HepG2 (cell line): ENCODE results near the gene KANK3. TPM values are rescaled to one million over a fixed set of nuclear protein-coding genes. Genes with fewer than 3 reads are reported as not detected.

ENCODE experiments used
- ARNT2 ChIP-seq: sonication (generic); formaldehyde crosslinking; IDR thresholded peaks from 2 replicates; pipeline ENCODE4 v1.8.0; 2022; ENCODE audit warnings: mild to moderate bottlenecking, low read depth, missing genetic modification reagents, moderate library complexity
- CREB1 ChIP-seq, 2 experiments: fragments of 450-650 bp in 1 of 2; IDR thresholded peaks; 2 replicates each; pipeline ENCODE4 v1.6.1; 2016 to 2017; ENCODE audit warnings: control low read depth in 1 of 2, mild to moderate bottlenecking in 1 of 2, missing compliant biosample characterization in 1 of 2, missing genetic modification characterization in 1 of 2
- DNMT1 ChIP-seq: sonication (generic); formaldehyde crosslinking; IDR thresholded peaks from 2 replicates; pipeline ENCODE4 v1.5.1; 2020; ENCODE audit warnings: mild to moderate bottlenecking, missing genetic modification reagents
- HDAC1 ChIP-seq: sonication (generic); formaldehyde crosslinking; IDR thresholded peaks from 2 replicates; pipeline ENCODE4 v1.5.1; 2020; ENCODE audit warnings: mild to moderate bottlenecking, missing genetic modification reagents
- NR2C2 ChIP-seq: sonication (generic); formaldehyde crosslinking; IDR thresholded peaks from 2 replicates; pipeline ENCODE4 v1.4.0; 2020; ENCODE audit warnings: missing genetic modification reagents, mild to moderate bottlenecking, moderate library complexity, borderline replicate concordance
- RFX3 ChIP-seq: IDR thresholded peaks from 2 replicates; pipeline ENCODE4 v1.6.1; 2016; ENCODE audit warnings: missing biosample characterization, missing genetic modification reagents
- SIX4 ChIP-seq: sonication (generic); formaldehyde crosslinking; IDR thresholded peaks from 2 replicates; pipeline ENCODE4 v1.4.0; 2020; ENCODE audit warnings: missing genetic modification reagents
- ZFP1 ChIP-seq: IDR thresholded peaks from 2 replicates; pipeline ENCODE4 v1.6.1; 2016
- ZFP37 ChIP-seq: sonication (generic); formaldehyde crosslinking; IDR thresholded peaks from 2 replicates; pipeline ENCODE4 v1.4.0; 2020; ENCODE audit warnings: missing genetic modification reagents, borderline replicate concordance
- ZFP41 ChIP-seq: sonication (generic); formaldehyde crosslinking; IDR thresholded peaks from 2 replicates; pipeline ENCODE4 v1.4.0; 2020; ENCODE audit warnings: mild to moderate bottlenecking, missing genetic modification reagents, borderline replicate concordance
- ZNF337 ChIP-seq: sonication (generic); formaldehyde crosslinking; IDR thresholded peaks from 2 replicates; pipeline ENCODE4 v1.5.1; 2020; ENCODE audit warnings: missing genetic modification reagents, low read depth, mild to moderate bottlenecking, borderline replicate concordance
- ZNF644 ChIP-seq: IDR thresholded peaks from 2 replicates; pipeline ENCODE4 v1.6.1; 2016; ENCODE audit warnings: low read depth
- ZNF788 ChIP-seq: sonication (generic); formaldehyde crosslinking; IDR thresholded peaks from 2 replicates; pipeline ENCODE4 v1.5.0; 2020; ENCODE audit warnings: mild to moderate bottlenecking, missing genetic modification reagents, borderline replicate concordance
- polyA plus RNA-seq, 8 experiments: library from polyadenylated mRNA; depleted of rRNA in 3 of 8; stranded (reverse) in 7 of 8; unstranded in 1 of 8; fragments of >200 nt; fragmentation: Illumina TruSeq in 4 of 8; extraction: Trizol in 4 of 8; gene quantifications; 2 replicates each; pipeline versions ENCODE4 v1.2.1 to v1.2.3, GENCODE V29; 2011 to 2016; ENCODE audit warnings: low read depth in 4 of 8, missing spikeins in 1 of 8, mixed read lengths in 1 of 8; ENCODE audit not compliant: insufficient read depth in 1 of 8
- total RNA-seq, 5 experiments: library from RNA; depleted of rRNA; stranded (reverse); fragments of >200 nt; fragmentation: Illumina TruSeq; extraction: Trizol; gene quantifications; 2 replicates each; pipeline ENCODE4 v1.2.3, GENCODE V29; 2016; ENCODE audit warnings: low read depth in 1 of 5
- TF ChIP-seq, protein P1 (sequence below): sonication (generic); formaldehyde crosslinking; IDR thresholded peaks from 2 replicates; pipeline ENCODE4 v1.5.1; 2020; ENCODE audit warnings: mild to moderate bottlenecking, missing genetic modification reagents, borderline replicate concordance
- TF ChIP-seq, protein P2 (sequence below): sonication (generic); formaldehyde crosslinking; IDR thresholded peaks from 2 replicates; pipeline ENCODE4 v1.8.0; 2023; ENCODE audit warnings: mild to moderate bottlenecking, missing genetic modification reagents
- TF ChIP-seq, protein P3 (sequence below): sonication (generic); formaldehyde crosslinking; conservative IDR thresholded peaks from 2 replicates; pipeline ENCODE4 v1.4.0; 2020; ENCODE audit warnings: missing genetic modification reagents
- TF ChIP-seq, protein P4 (sequence below): IDR thresholded peaks from 2 replicates; pipeline ENCODE4 v1.6.1; 2016; ENCODE audit warnings: missing genetic modification reagents, missing compliant biosample characterization
- TF ChIP-seq, protein P5 (sequence below): sonication (generic); formaldehyde crosslinking; IDR thresholded peaks from 2 replicates; pipeline ENCODE4 v1.8.0; 2022; ENCODE audit warnings: mild to moderate bottlenecking, missing genetic modification reagents, moderate library complexity

The KANK3 gene
- total and polyA plus RNA-seq, 2 of the 13 experiments (the other 11 are each of a cell fraction or from before 2014, with no cell fraction given), result 0.15 to 0.20 TPM

DNA sequence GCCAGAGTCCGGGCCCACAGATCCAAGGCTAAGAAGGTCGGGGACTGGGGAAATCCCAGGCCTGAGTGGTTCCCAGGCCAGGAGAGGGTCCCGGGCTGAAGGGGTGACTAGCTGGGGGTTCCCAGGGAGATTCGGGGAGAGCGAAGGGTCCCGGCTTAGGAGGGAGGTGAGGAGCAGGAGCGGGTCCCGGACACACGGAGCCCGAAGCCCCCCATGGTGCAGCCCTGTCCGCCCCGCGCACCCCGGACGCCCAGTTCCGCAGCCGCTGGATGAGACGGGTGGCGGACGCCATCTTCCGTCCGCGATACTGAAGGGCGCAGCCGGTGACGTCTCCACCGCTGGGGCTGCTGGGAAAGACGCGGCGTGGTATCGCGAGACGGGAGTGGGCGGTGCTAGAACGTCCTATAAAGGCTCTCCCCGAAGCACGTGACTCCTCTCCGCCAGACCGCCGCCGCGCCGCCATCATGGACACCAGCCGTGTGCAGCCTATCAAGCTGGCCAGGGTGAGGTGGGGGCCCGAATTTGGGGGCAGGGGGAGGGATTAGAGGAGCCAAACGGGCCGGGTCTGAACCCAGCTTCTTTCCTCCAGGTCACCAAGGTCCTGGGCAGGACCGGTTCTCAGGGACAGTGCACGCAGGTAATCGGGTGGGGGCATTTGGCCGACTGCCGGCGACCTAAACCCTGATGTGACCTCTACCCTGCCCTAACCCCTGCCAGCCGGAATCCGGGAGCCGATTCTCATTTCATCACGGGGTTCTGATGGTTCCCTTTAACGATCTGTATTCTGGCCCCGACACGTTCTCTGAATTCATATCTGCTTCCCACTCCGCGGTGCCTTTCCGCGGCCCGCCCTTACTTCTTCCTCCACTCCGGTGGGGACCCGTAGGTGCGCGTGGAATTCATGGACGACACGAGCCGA is 21.7 kb downstream of the KANK3 start, which contains the start of the genes NDUFA7 and RPS28 (continued):
- TF ChIP-seq, protein P1, sequence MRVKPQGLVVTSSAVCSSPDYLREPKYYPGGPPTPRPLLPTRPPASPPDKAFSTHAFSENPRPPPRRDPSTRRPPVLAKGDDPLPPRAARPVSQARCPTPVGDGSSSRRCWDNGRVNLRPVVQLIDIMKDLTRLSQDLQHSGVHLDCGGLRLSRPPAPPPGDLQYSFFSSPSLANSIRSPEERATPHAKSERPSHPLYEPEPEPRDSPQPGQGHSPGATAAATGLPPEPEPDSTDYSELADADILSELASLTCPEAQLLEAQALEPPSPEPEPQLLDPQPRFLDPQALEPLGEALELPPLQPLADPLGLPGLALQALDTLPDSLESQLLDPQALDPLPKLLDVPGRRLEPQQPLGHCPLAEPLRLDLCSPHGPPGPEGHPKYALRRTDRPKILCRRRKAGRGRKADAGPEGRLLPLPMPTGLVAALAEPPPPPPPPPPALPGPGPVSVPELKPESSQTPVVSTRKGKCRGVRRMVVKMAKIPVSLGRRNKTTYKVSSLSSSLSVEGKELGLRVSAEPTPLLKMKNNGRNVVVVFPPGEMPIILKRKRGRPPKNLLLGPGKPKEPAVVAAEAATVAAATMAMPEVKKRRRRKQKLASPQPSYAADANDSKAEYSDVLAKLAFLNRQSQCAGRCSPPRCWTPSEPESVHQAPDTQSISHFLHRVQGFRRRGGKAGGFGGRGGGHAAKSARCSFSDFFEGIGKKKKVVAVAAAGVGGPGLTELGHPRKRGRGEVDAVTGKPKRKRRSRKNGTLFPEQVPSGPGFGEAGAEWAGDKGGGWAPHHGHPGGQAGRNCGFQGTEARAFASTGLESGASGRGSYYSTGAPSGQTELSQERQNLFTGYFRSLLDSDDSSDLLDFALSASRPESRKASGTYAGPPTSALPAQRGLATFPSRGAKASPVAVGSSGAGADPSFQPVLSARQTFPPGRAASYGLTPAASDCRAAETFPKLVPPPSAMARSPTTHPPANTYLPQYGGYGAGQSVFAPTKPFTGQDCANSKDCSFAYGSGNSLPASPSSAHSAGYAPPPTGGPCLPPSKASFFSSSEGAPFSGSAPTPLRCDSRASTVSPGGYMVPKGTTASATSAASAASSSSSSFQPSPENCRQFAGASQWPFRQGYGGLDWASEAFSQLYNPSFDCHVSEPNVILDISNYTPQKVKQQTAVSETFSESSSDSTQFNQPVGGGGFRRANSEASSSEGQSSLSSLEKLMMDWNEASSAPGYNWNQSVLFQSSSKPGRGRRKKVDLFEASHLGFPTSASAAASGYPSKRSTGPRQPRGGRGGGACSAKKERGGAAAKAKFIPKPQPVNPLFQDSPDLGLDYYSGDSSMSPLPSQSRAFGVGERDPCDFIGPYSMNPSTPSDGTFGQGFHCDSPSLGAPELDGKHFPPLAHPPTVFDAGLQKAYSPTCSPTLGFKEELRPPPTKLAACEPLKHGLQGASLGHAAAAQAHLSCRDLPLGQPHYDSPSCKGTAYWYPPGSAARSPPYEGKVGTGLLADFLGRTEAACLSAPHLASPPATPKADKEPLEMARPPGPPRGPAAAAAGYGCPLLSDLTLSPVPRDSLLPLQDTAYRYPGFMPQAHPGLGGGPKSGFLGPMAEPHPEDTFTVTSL, result no peak
- TF ChIP-seq ZNF337 (no peak), ZFP1 (CRISPR knock-in tag) (peak; percentile 60; the same call in 1 of the 2 replicates), ZFP41 (CRISPR knock-in tag) (0 out of 2 replicates have a peak, but pooled peaks have one; percentile 51), RFX3 (no peak), ZNF644 (no peak), ZFP37 (CRISPR knock-in tag) (no peak), SIX4 (CRISPR knock-in tag) (no peak), HDAC1 (CRISPR knock-in tag) (peak; percentile 90), NR2C2 (peak; percentile 66; the same call in 1 of the 2 replicates), DNMT1 (CRISPR knock-in tag) (no peak), CREB1 (IDR thresholded peaks at IDR 0.05) (peak; percentile 90), CREB1 (CRISPR knock-in tag; IDR thresholded peaks at IDR 0.05) (peak; percentile 97), ZNF788 (peak; percentile 97), ARNT2 (CRISPR knock-in tag) (peak; percentile 94; the same call in 1 of the 2 replicates)
- TF ChIP-seq, protein P2, sequence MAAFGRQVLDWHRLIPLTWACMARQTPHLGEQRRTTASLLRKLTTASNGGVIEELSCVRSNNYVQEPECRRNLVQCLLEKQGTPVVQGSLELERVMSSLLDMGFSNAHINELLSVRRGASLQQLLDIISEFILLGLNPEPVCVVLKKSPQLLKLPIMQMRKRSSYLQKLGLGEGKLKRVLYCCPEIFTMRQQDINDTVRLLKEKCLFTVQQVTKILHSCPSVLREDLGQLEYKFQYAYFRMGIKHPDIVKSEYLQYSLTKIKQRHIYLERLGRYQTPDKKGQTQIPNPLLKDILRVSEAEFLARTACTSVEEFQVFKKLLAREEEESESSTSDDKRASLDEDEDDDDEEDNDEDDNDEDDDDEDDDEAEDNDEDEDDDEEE (CRISPR knock-in tag), result no peak
- TF ChIP-seq, protein P3, sequence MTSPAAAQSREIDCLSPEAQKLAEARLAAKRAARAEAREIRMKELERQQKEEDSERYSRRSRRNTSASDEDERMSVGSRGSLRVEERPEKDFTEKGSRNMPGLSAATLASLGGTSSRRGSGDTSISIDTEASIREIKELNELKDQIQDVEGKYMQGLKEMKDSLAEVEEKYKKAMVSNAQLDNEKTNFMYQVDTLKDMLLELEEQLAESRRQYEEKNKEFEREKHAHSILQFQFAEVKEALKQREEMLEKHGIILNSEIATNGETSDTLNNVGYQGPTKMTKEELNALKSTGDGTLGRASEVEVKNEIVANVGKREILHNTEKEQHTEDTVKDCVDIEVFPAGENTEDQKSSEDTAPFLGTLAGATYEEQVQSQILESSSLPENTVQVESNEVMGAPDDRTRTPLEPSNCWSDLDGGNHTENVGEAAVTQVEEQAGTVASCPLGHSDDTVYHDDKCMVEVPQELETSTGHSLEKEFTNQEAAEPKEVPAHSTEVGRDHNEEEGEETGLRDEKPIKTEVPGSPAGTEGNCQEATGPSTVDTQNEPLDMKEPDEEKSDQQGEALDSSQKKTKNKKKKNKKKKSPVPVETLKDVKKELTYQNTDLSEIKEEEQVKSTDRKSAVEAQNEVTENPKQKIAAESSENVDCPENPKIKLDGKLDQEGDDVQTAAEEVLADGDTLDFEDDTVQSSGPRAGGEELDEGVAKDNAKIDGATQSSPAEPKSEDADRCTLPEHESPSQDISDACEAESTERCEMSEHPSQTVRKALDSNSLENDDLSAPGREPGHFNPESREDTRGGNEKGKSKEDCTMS (CRISPR knock-in tag), result no peak
- TF ChIP-seq, protein P4, sequence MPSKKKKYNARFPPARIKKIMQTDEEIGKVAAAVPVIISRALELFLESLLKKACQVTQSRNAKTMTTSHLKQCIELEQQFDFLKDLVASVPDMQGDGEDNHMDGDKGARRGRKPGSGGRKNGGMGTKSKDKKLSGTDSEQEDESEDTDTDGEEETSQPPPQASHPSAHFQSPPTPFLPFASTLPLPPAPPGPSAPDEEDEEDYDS (CRISPR knock-in tag), result peak; percentile 99
- TF ChIP-seq, protein P5, sequence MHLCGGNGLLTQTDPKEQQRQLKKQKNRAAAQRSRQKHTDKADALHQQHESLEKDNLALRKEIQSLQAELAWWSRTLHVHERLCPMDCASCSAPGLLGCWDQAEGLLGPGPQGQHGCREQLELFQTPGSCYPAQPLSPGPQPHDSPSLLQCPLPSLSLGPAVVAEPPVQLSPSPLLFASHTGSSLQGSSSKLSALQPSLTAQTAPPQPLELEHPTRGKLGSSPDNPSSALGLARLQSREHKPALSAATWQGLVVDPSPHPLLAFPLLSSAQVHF (CRISPR knock-in tag), result no peak
